HepG2 (cell line): ENCODE measurements around the gene SLC16A2. TPM values are rescaled to one million over a fixed set of nuclear protein-coding genes. Genes with fewer than 3 reads are reported as not detected.
A peak's percentile ranks its signal among the peaks of the same experiment; 100 is the strongest.

ENCODE experiments used
- ATAC-seq: fragments of 200-7000 bp; cut with Tn5 transposase; 3 replicates; pipeline ENCODE4 v1.9.1; 2020; ENCODE audit warnings: mild to moderate bottlenecking, moderate library complexity
- BruUV-seq: library from RNA; stranded (reverse); fragments of 400-500 nt; replicated peaks from 2 replicates; lab custom pipeline; 2021; lab: Mats Ljungman, UMichigan
- CTCF ChIA-PET: fragments of 300-600 bp; formaldehyde crosslinking; extraction: SDS; loops from one replicate; lab custom pipeline; 2021; ENCODE audit warnings: low total read pairs, inconsistent platforms, low intra/inter-chr PET ratio; lab: Yijun Ruan, JAX
- POLR2A ChIA-PET: fragments of 350-600 bp; sonication (Branson Sonifier 250); formaldehyde crosslinking; loops from one replicate; lab custom pipeline; 2020; ENCODE audit warnings: antibody characterized with exemption, inconsistent platforms; lab: Yijun Ruan, JAX
- DNase-seq: peaks from one replicate; pipeline ENCODE4 v3.0.0-alpha.2; 2015; ENCODE audit warnings: low spot score
- FAIRE-seq: peaks from 3 replicates; lab custom pipeline; 2011; peaks lifted over from hg19 to GRCh38; lab: Jason Lieb, UNC
- H2AFZ ChIP-seq: one replicate; pipeline ENCODE4 v1.6.1; 2011; ENCODE audit warnings: low read length, inconsistent platforms
- H3K27ac ChIP-seq: fragments of 300-600 bp; 3 replicates; pipeline ENCODE4 v1.8.0; 2011; ENCODE audit warnings: mixed run types, mild to moderate bottlenecking, mixed read lengths, low read length, inconsistent platforms; ENCODE audit not compliant: insufficient read depth; ENCODE audit errors: extremely low read length
- H3K27me3 ChIP-seq, 2 experiments: fragments of 200-600 bp in 1 of 2; 2 replicates in 1 of 2; 3 replicates in 1 of 2; pipeline versions ENCODE4 v1.6.0 to v1.8.0; 2011; ENCODE audit warnings: low read length in 2 of 2, mild to moderate bottlenecking in 2 of 2, moderate library complexity in 2 of 2, inconsistent platforms in 1 of 2; ENCODE audit not compliant: insufficient read depth in 2 of 2, control insufficient read depth in 1 of 2
- H3K36me3 ChIP-seq, 2 experiments: fragments of 200-600 bp in 1 of 2; replicated peaks in 1 of 2; 2 replicates in 1 of 2; 3 replicates in 1 of 2; pipeline versions ENCODE4 v1.5.1 to v1.8.0; 2011; ENCODE audit warnings: low read length in 2 of 2, inconsistent platforms in 1 of 2; ENCODE audit not compliant: insufficient read depth in 2 of 2, control insufficient read depth in 1 of 2
- H3K4me1 ChIP-seq: 2 replicates; pipeline ENCODE4 v1.5.1; 2012; ENCODE audit warnings: low read length, inconsistent platforms; ENCODE audit not compliant: insufficient read depth
- H3K4me2 ChIP-seq: 2 replicates; pipeline ENCODE4 v1.6.0; 2011; ENCODE audit warnings: low read depth, low read length, inconsistent platforms
- H3K4me3 ChIP-seq, 3 experiments: fragments of 200-600 bp in 1 of 3; sonication (generic), shearing (Covaris generic) in 1 of 3; replicated peaks in 1 of 3; 2 replicates each; pipeline ENCODE4 v1.5.1; 2011 to 2016; ENCODE audit warnings: low read length in 3 of 3, inconsistent platforms in 2 of 3, low read depth in 2 of 3, mild to moderate bottlenecking in 2 of 3, control low read depth in 1 of 3, mixed read lengths in 1 of 3; ENCODE audit not compliant: insufficient read depth in 1 of 3
- H3K79me2 ChIP-seq: one replicate; pipeline ENCODE4 v1.6.1; 2011; ENCODE audit warnings: low read length, inconsistent platforms; ENCODE audit not compliant: insufficient read depth
- H3K9ac ChIP-seq: 2 replicates; pipeline ENCODE4 v1.6.0; 2011; ENCODE audit warnings: mild to moderate bottlenecking, low read depth, low read length, inconsistent platforms; ENCODE audit not compliant: insufficient read depth
- H3K9me3 ChIP-seq: 2 replicates; pipeline ENCODE4 v1.5.1; 2012; ENCODE audit warnings: mild to moderate bottlenecking, low read length
- H4K20me1 ChIP-seq: 2 replicates; pipeline ENCODE4 v1.6.0; 2011; ENCODE audit warnings: inconsistent platforms, mild to moderate bottlenecking, low read length, moderate library complexity; ENCODE audit not compliant: insufficient read depth
- CBX5 ChIP-seq: sonication (generic); formaldehyde crosslinking; IDR thresholded peaks from 2 replicates; pipeline ENCODE4 v1.4.0; 2020; ENCODE audit warnings: missing genetic modification reagents, borderline replicate concordance
- CEBPG ChIP-seq: IDR thresholded peaks from 2 replicates; pipeline ENCODE4 v1.6.1; 2016
- FOXM1 ChIP-seq: sonication (generic); formaldehyde crosslinking; IDR thresholded peaks from 2 replicates; pipeline ENCODE4 v1.5.0; 2020; ENCODE audit warnings: missing genetic modification reagents
- GABPB1 ChIP-seq: IDR thresholded peaks from 2 replicates; pipeline ENCODE4 v1.6.1; 2016; ENCODE audit warnings: mild to moderate bottlenecking, missing genetic modification reagents, moderate library complexity, missing compliant biosample characterization
- MATR3 ChIP-seq: sonication (generic); formaldehyde crosslinking; IDR thresholded peaks from 2 replicates; pipeline ENCODE4 v1.4.0; 2020; ENCODE audit warnings: missing genetic modification reagents
- SALL1 ChIP-seq: sonication (generic); formaldehyde crosslinking; IDR thresholded peaks from 2 replicates; pipeline ENCODE4 v1.8.0; 2022; ENCODE audit warnings: mild to moderate bottlenecking, missing genetic modification reagents
- SP2 ChIP-seq: sonication (generic); formaldehyde crosslinking; IDR thresholded peaks from 2 replicates; pipeline ENCODE4 v1.5.1; 2020; ENCODE audit warnings: mild to moderate bottlenecking, missing genetic modification reagents
- ZNF614 ChIP-seq: IDR thresholded peaks from 2 replicates; pipeline ENCODE4 v1.6.1; 2018; ENCODE audit warnings: missing biosample characterization, missing genetic modification reagents, inconsistent platforms, borderline replicate concordance
- WGBS: methylation state at CpG from one replicate; pipeline ENCODE4 v1.1.6; 2017; ENCODE audit warnings: low lambda C conversion rate; 5-methylcytosine and 5-hydroxymethylcytosine counted together
- in situ Hi-C: cut with HindIII; loops from 2 replicates; pipeline ENCODE4 v1.10.0; 2017; ENCODE audit warnings: low pct_unique_long_range_greater_than_20kb; ENCODE audit not compliant: extremely low pct_ligation_motif_present
- intact Hi-C: fragments of 100-400 bp; cut with micrococcal nuclease; formaldehyde crosslinking; loops from one replicate; pipeline ENCODE4 v1.10.0; 2022; ENCODE audit not compliant: unreplicated experiment
- polyA plus RNA-seq, 8 experiments: library from polyadenylated mRNA; depleted of rRNA in 3 of 8; stranded (reverse) in 7 of 8; unstranded in 1 of 8; fragments of >200 nt; fragmentation: Illumina TruSeq in 4 of 8; extraction: Trizol in 4 of 8; gene quantifications; 2 replicates each; pipeline versions ENCODE4 v1.2.1 to v1.2.3, GENCODE V29; 2011 to 2016; ENCODE audit warnings: low read depth in 4 of 8, missing spikeins in 1 of 8, mixed read lengths in 1 of 8; ENCODE audit not compliant: insufficient read depth in 1 of 8
- total RNA-seq, 5 experiments: library from RNA; depleted of rRNA; stranded (reverse); fragments of >200 nt; fragmentation: Illumina TruSeq; extraction: Trizol; gene quantifications; 2 replicates each; pipeline ENCODE4 v1.2.3, GENCODE V29; 2016; ENCODE audit warnings: low read depth in 1 of 5
- TF ChIP-seq, protein P1 (sequence below): sonication (generic); formaldehyde crosslinking; IDR thresholded peaks from 2 replicates; pipeline ENCODE4 v1.5.1; 2020; ENCODE audit warnings: mild to moderate bottlenecking, missing genetic modification reagents, moderate library complexity
- TF ChIP-seq, protein P2 (sequence below): sonication (generic); formaldehyde crosslinking; IDR thresholded peaks from 2 replicates; pipeline ENCODE4 v1.5.0; 2020; ENCODE audit warnings: missing genetic modification reagents, mild to moderate bottlenecking, borderline replicate concordance
- TF ChIP-seq, protein P3 (sequence below): IDR thresholded peaks from 2 replicates; pipeline ENCODE4 v1.6.1; 2016; ENCODE audit warnings: low read depth, borderline replicate concordance

SLC16A2 gene
- total and polyA plus RNA-seq, 2 of the 13 experiments (the other 11 are each of a cell fraction or from before 2014, with no cell fraction given) = 0.07 to 0.08 TPM

DNA sequence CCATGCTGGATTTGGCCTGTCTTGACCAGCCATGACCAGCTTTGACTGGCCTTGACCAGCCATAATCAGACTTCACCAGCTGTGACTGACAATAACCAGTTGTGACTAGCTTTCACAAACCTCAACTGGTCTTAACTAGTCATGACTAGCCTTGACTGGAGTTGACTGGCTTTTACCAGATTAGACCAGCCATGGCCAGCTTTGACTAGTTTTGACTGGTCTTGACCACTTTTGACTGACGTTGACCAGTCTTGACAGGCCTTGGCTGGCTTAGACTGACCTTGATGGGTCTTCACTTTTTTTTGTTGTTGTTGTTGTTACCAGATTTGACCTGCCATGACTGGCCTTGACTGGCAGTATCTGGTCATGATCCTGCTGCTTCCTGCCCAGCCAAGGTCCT lies 125.7 kb downstream of the SLC16A2 start:
- no peaks in the 10 kb centered on the region for H4K20me1 ChIP-seq
- no peaks in the 10 kb centered on the region for H3K9me3 ChIP-seq
- BruUV-seq = no TSS peak
- ChIA-PET CTCF (no interaction called here), POLR2A (no interaction called here)
- H2AFZ ChIP-seq = no peak overlapping the region
- H3K36me3 ChIP-seq = no peaks in the 10 kb centered on the region
- 0% methylated on average over 1 of the region's 1 CpG for WGBS
- no peaks in the 10 kb centered on the region for H3K79me2 ChIP-seq
- intact Hi-C loops = no loop called here
- TF ChIP-seq MATR3 (CRISPR knock-in tag) = no peak
- TF ChIP-seq, all 625 proteins: peak for 0
- Histone ChIP-seq H3K4me2 (no peak overlapping the region), H3K27me3 (no peaks in the 10 kb centered on the region), H3K4me1 (no peaks in the 10 kb centered on the region), H3K27ac (no peak overlapping the region), H3K4me3 (no peak overlapping the region), H3K9ac (no peak overlapping the region)
- FAIRE-seq (no peak), DNase-seq (no peak), ATAC-seq (no peak)
- in situ Hi-C loops = no loop called here

DNA sequence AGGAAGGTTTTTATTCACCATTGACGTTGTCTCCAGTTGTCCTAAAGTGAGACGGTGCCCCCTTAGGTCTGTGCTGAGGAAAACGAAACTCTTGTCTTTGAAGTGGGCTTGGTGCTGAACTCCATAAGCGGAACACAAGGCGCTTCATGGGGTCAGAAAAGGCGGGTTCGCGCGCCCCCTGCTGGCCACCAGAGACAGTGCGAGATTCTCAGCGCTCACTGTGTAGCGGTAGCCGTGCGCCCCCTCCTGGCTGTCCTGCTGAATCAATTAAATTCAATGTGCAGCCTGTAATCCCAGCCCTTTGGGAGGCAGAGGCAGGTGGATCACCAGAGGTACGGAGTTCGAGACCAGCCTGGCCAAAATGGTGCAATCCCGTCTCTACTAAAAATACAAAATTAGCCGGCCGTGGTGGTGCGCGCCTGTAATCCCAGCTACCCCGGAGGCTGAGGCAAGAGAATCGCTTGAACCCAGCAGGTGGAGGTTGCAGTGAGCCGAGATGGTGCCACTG lies 129.1 kb downstream of the SLC16A2 start:
- FAIRE-seq = peak; percentile 75
- TF ChIP-seq SALL1 (0 out of 2 replicates have a peak, but pooled peaks have one; percentile 26), CBX5 (CRISPR knock-in tag) (peak; percentile 20; the same call in 1 of the 2 replicates), GABPB1 (CRISPR knock-in tag) (peak; percentile 49), SP2 (CRISPR knock-in tag) (no peak), FOXM1 (no peak), CEBPG (0 out of 2 replicates have a peak, but pooled peaks have one; percentile 4), ZNF614 (CRISPR knock-in tag) (0 out of 2 replicates have a peak, but pooled peaks have one; percentile 20)
- TF ChIP-seq, protein P1, sequence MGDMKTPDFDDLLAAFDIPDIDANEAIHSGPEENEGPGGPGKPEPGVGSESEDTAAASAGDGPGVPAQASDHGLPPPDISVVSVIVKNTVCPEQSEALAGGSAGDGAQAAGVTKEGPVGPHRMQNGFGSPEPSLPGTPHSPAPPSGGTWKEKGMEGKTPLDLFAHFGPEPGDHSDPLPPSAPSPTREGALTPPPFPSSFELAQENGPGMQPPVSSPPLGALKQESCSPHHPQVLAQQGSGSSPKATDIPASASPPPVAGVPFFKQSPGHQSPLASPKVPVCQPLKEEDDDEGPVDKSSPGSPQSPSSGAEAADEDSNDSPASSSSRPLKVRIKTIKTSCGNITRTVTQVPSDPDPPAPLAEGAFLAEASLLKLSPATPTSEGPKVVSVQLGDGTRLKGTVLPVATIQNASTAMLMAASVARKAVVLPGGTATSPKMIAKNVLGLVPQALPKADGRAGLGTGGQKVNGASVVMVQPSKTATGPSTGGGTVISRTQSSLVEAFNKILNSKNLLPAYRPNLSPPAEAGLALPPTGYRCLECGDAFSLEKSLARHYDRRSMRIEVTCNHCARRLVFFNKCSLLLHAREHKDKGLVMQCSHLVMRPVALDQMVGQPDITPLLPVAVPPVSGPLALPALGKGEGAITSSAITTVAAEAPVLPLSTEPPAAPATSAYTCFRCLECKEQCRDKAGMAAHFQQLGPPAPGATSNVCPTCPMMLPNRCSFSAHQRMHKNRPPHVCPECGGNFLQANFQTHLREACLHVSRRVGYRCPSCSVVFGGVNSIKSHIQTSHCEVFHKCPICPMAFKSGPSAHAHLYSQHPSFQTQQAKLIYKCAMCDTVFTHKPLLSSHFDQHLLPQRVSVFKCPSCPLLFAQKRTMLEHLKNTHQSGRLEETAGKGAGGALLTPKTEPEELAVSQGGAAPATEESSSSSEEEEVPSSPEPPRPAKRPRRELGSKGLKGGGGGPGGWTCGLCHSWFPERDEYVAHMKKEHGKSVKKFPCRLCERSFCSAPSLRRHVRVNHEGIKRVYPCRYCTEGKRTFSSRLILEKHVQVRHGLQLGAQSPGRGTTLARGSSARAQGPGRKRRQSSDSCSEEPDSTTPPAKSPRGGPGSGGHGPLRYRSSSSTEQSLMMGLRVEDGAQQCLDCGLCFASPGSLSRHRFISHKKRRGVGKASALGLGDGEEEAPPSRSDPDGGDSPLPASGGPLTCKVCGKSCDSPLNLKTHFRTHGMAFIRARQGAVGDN (CRISPR knock-in tag) = peak; percentile 31; the same call in 1 of the 2 replicates
- TF ChIP-seq, protein P2, sequence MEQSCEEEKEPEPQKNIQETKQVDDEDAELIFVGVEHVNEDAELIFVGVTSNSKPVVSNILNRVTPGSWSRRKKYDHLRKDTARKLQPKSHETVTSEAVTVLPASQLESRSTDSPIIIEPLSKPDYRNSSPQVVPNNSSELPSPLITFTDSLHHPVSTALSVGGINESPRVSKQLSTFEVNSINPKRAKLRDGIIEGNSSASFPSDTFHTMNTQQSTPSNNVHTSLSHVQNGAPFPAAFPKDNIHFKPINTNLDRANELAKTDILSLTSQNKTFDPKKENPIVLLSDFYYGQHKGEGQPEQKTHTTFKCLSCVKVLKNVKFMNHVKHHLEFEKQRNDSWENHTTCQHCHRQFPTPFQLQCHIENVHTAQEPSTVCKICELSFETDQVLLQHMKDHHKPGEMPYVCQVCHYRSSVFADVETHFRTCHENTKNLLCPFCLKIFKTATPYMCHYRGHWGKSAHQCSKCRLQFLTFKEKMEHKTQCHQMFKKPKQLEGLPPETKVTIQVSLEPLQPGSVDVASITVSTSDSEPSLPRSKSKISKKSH (CRISPR knock-in tag) = 0 out of 2 replicates have a peak, but pooled peaks have one; percentile 25
- TF ChIP-seq, protein P3, sequence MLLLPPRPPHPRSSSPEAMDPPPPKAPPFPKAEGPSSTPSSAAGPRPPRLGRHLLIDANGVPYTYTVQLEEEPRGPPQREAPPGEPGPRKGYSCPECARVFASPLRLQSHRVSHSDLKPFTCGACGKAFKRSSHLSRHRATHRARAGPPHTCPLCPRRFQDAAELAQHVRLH (CRISPR knock-in tag) = peak; percentile 29; the same call in 1 of the 2 replicates

More for the DNA sequence above, 129.1 kb downstream of the SLC16A2 start:
- Histone ChIP-seq H4K20me1 (no peaks in the 10 kb centered on the region), H3K36me3 (no peaks in the 10 kb centered on the region), H3K4me2 (peak overlapping the region; percentile 59; the same call in 1 of the 2 replicates), H3K9ac (no peak overlapping the region), H2AFZ (no peak overlapping the region), H3K27ac (no peak overlapping the region), H3K27me3 (no peaks in the 10 kb centered on the region), H3K9me3 (no peaks in the 10 kb centered on the region), H3K4me3 (no peak overlapping the region), H3K79me2 (no peaks in the 10 kb centered on the region), H3K4me1 (no peaks in the 10 kb centered on the region)
- WGBS = 40% methylated on average over 6 of the region's 24 CpGs
- no TSS peak for BruUV-seq
- ChIA-PET POLR2A (no interaction called here), CTCF (interaction anchor here (0.6 to 2.9 kb wide), 4 partner anchors 9 to 169 kb away, joined by 3 to 17 read pairs (median 4); no protein-coding TSS in a partner anchor)
- in situ Hi-C loops = no loop called here
- ATAC-seq (peak; percentile 92), DNase-seq (peak; percentile 53)
- intact Hi-C loops = loop anchor here (1.0 to 5.0 kb wide), 2 partner anchors 57 to 1052 kb away; no protein-coding TSS in a partner anchor
